NCI-H1417 treated with DMSO at 0.1 percent for 48 hours (cell line): Measurements from ENCODE around the gene NELFB.

Experiments used
- DNase-seq: peaks from one replicate; lab custom pipeline; 2025; lab: John Stamatoyannopoulos, UW

NELFB gene

DNA sequence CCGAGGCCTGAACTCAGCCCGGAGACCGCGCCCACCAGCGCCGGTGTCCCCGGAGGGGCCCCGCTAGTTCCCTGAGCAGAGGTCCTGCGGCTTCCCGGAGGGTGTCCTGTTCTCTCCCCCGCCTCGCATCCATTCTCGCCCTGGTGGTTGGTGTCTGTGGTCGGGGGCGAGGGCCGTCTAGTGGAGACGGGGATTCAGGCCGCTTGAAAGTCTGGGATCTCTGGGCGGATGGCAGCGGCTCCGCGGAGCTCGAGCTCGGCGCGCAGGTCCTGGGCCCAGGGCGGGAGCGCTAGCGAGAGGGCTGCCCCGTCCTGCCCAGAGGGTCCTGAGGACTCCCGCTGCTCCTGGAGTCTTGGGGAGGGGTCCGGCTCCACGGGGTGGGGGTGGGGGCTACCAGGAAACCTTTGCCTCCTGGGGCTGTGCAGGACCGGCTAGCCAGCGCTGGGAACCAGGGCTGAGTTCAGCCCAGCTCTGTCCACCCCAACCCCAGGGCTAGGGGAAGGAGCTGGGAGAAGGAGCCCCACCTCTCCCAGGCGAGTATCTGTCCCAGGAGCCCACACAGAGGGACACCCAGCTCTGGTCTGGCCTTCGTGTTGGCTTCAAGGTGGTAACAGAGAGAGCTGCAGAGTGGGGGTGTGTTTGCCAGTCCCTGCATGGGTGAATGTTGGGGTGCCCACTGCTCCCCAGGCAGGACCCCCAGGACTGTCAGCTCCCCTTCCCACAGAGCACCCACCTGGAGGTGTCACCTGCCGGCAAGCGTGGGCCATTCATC is 26.4 kb downstream of the NELFB start:
- DNase-seq, result no peak

DNA sequence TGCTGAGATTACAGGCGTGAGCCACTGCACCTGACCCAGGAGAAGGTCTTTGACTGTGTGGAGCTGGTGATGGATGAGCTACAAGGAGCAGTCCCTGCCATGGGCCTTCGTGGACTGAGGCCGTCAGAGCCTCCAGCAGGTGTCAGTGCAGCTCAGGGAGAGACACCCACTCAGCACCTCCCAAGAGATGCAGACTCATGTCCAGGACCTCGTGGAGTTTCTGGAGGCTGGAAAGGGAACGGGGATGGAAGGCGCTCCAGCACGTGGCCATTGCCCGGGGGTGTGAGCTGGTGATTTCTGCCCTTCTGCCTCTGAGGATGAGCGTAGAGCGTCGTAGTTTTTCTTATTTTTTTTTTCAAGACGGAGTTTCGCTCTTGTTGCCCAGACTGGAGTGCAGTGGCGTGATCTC is 31.9 kb downstream of the NELFB start:
- DNase-seq, result no peak

DNA sequence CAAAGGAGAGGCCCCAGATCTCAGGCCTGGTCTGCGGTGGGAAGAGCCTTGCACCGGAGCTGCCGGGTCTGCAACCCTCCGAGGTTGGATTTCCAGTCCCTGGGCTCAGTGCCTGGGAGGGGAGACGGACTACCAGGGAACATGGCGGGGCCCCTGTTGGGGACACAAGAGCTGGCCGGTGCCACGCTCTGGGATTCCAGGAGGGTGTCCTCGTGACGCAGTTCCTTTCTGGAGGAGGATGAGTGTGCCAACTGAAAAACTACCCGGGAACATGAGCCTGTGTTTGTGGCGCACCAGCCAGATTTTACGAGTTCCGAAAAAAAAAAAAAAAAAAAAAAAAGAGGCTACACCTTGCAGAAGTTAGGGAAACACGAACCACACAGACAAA is 38.0 kb downstream of the NELFB start:
- DNase-seq, result no peak

DNA sequence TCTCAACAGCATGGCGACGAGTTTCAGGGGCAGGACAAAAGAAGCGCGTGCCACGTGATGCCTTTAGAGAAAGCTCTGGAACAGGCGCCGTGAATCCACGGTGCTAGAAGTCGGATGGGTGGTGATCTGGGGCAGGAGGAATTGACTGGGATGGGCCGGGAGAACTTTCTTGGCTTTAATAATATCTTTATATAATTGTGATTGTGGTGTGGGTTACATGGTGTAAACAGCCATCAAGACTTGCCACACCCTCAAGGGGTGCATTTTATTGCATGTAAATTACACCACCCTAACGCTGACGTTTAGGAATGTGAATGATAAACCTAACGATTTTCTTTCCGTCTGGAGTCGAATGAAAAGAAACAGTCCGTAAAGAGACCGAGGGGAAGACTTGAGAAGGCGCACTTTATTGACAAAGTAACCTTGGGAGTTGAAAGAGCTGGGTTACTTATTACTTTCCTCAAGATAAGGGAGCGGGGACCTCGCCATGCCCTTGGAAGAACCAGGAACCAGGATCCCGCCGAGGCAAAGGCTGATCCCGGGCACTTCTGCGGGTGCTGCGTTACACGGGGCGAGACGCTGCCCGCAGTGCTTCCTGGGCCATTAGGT is 38.5 kb downstream of the NELFB start:
- no peak for DNase-seq

DNA sequence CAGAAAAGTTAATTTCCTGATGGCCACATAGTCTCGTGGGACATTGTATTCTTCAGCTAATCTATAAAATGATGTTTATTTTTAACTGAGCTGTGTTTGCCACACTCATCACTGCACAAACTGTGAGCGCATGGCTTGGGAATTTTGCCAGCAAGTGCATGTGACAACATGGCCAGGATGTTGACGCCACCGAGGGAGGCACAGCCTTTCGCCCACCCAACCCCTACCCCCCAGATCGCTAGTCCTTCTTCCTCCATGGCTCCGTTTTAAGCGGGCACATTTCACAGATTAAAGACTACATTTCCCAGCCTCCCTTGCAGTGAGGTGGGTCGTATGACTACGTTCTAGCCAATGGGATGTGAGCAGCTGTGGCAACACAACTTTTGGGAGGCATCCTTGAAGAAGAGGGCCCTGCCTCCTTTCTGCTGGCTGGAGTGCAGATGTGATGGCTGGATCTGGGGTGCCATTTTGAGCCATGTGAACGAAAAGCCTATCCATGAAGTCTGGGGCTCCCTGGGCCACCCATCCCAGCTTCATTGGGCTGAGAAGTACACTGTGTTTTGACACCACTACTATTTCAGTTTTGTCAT is 39.1 kb downstream of the NELFB start:
- DNase-seq, result no peak

DNA sequence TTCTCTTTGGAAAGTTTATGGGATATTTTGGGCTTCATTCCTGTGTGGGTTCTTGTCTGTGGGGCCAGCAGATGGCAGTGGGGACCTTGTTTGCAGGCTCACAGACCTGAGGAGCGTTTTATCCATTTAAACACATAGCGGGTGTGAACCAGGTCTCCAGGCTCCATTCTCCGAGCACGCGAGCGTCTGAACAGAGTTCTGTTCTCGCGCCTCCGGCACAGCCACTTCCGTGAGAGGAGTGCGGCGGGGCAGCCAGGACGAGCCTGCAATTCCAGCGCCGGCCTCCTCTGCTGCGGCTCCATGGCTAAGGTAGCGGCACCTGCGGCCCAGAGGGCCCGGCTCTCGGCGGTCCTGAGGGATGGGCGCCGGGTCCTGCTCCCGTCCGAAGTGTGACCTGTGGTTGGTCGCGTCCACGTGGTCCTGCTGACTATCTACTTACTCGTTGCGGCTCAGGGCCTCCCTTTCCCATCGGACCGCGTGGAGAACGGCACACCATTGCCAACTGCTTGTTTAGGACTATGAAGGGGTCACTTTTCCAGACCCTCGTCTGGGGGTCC is 39.6 kb downstream of the NELFB start:
- DNase-seq, result no peak

DNA sequence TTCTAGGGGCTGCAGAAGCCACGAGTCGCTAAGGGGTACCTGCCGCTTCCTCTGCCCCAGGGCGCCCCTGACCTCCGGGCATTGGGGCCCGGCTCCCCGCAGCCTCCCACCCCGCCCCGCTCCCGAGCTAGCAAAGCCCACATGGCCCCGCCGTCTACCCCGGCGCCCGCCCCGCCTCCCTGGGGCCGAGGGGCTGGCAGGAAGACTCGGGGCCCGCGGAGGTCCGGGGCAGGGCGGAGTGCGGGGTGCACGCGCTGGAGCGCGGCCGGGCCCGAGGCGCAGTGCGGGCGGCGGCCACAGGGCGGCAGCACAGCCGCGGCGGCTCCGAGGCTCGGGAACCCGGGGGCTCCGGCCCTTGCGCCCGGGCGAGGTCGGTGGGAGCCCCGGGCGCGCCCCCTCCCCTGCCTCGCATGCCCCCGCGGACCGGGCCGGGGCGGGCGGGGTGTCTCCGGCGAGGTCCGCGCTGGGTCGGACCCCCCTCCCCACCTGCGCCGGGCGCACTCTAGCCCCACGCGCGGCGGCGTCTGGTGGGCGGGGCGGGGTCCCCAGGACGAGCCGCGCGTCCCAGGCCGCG is 40.2 kb downstream of the NELFB start:
- DNase-seq, result no peak

DNA sequence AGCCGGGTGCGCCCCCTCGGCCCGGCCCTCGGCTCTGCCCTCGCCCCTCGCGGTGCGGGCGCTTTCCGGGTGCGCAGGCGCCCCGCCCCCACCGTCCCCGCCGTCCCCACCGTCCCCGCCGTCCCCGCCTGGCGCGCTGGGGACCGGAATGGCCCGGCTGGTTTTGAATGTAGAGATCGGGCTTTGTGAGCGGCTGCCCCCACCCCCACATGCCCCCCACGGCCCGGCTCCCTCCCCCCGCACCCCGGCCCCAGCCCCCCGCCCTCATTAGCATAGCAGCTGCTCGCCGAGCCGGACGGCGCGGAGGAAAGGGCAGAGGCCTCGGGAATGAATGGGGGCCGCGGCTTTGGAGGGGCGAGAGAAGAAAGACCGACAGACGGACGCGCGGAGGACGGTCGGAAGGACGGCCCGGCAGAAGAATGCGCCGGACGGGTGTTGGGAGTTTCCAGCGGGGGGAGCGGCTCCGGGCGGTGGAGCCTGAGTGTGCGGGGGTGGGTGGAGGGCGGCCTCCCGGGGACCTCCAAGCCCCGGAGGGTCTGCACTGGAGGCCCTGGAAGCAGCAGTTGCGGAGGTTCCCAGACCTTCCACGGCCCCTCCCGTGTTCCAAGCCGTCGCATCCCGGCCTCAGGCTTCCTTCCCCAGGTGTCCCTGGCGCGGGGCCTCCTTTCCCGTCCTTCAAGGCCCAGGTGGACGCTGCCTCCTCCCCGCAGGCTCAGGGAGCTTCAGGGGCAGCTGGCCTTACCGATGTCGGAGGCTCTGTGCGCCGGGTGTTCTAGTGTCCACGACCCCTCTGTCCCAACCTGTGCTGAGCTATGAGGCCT is 40.9 kb downstream of the NELFB start:
- DNase-seq, result no peak

DNA sequence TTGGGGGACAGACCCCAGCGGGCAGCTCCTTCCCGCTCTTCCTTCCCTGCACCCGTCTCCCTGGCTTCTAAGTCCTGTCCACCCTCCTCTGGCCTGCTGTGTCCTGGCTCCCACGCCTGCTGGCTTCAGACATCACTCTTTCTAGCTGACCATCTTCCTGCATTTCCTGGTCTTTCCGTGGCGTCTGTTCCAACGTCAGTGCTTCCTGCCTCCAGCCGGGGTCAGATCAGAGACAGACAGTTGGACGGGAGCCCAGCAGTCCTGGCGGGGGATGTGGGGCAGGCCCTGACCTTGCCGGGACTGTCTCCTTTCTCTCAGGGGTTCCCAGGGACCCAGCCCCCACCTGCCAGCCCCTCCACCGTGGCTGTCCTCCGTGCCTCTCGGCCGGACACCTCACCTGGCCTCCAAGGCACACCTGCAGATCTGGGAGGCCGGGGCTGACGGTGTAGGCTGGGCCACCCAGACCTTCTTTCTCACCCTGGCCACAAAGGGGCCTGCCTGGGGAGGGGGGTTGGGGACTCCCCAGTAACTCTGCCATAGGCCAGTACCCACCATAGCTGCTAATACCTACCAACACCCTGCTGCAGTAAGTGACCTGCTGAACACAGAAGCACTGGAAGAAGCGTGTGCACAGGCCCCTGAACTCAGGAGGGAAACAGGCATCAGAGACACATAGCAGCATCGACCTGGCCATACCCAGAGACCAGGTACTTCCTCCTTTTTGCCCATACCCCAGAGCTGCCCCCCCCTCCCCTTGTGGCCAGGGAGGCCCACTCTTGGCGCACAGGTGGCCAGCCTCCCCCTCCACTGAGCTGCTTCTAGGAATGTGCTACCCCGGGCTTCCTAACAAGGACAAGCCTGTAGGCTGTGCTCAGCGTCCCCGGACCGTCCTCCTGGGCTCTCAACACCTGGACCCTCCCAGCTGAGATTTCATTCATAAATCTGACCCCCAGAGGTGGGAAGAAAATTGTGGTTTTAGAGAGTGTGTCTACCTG is 41.8 kb downstream of the NELFB start:
- DNase-seq, result no peak

DNA sequence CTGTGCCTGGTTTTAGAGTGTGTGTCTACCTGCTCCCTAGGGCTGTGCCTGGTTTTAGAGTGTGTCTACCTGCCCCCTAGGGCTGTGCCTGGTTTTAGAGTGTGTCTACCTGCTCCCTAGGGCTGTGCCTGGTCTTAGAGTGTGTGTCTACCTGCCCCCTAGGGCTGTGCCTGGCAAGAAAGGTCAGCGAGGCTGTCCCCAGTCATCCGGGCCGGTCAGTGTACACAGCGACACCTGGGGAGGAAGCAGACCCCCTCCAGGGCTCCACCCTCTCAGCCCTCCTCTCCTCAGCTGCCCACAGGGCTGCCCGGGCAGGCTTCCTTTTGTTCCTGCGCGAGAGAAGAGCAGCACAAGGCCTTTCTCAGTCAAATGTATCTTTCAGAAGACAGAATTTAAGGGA is 42.8 kb downstream of the NELFB start:
- DNase-seq, result no peak

DNA sequence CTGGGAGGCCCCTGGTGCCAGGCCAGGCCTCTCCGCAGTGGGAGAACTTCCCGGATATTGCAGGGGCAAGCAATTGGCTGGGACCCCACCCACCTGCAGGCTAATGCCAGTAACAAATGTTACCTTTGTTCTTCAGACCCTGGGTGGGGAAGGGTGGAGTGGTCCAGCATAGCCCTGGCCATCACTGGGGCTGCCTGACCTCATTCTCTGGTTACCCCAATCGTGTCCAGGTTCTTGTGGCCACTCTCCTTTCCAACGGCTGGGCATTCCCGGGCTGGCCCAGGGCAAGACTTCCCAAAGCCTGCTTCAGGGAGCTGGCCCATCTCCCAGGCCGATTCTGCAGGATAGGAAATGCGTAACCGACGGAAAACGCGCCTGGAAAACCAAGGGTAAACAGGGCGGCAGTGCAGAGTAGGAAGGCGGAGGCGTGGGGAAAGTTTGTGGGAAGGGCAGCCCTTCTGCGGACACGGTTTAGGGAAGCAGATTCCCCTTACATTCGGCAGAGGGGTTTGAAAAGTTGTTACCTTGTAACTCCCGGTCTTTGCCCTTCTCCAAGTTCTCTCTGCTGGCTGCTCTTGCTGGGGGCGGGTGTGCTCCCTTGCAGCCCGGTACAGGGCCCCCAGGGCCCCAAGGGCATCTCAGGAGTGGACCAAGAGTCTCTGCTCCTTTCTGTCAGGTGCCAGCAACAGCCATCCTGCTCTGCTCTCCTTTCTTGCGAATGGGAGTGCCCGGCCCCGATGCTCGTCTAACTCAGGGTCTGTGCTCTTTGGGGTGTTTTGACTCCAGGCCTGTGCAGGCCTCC is 43.5 kb downstream of the NELFB start:
- DNase-seq, result no peak

DNA sequence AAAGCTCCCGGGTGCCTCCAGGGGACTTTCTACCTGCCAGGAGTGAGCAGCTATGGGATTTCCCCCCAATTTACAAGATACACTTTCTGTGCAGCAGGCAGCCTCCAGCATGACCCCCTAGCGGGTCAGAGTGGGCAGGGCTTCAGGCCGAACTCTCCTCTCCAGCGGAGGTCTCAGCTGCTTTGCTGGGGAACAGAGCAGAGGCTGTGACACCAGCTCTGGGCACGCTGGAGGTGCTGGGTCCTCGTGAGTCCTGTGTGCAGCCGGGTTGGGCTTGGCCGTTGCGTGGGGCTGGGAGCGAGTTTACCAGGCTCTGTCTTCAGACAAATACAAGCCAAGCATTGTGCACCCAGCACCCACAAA is 44.1 kb downstream of the NELFB start:
- no peak for DNase-seq

DNA sequence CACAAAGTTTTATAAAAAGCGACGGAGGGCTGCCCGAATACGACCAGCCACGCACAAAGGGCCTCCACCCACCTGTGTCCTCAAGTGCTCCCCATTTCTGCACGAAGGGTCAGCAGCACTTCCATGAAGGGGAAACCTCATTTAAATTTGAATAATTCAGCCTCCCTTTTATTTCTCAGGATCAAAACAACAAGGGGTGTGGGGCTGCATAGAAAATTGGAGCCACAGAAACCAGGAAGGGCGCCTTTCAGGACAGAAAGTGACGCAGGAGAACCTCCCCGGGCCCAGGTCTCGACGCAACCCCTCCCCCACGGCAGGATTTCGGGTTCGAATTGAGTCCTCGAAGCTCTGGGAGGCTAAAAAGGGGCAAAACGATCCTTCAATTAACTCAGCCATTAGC is 44.8 kb downstream of the NELFB start:
- no peak for DNase-seq

DNA sequence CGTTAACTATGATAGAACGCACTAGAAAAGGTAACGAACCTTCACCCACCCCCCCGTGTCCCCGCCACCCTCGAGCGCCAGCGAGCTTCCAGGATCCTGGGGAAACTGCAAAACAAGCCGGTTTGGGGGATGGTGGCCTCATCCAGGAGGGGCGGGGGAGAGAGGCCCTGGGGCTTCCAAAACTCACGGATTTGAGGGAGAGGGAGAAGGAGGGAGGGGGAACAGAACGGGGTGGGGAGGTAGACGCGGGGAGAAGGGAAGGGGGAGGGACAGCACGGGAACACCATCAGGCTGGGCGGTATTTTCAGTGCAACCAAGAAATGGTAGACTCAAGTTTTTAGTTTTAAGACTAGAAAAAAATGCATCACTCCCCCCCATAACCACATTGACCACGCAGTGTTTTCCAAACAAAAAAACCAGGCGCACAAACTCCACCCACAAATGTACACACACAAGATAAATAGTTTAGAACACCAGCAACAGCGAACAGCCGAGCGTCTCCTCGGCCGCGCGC is 45.5 kb downstream of the NELFB start:
- no peak for DNase-seq

DNA sequence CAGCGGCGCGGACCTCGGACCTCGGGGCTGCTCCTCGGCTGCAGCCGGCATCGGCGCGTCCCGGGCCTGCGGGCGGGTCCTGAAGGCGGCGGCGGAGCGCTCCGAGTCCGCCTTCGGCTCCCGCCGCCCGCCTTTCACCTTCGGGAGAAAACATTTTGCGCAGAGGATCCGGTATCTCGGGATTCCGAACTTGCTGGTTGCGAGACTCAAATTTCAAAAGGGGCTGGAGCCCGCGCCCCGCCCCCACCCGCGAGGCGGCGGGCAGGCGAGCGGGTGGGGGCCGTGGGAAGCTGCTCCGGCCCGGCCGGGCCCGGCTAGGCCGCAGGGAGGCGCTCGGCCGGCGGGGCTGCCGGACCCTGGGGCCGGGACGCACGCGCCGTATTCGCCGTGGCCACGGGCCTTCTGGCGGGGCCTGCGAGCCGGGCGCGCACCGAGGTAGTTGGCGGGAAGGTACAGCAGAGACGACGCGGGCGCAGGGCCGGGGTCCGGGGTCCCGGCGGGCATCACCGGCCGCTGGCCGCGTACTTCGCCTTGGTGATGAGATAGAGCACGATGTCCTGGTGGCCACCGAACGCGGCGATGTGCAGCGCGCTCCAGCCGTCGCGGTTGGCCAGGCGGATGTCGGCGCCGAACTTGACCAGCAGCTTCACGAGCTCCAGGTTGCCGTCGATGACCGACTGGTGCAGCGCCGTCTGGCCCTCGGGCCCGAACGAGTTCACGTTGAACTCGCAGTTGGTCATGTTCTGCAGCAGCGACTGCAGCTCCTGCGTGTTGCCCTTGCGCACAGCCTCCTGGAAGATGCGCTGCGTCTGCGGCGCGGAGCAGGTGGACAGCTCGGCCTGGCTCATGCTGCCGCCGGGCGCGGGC is 46.2 kb downstream of the NELFB start:
- DNase-seq, result no peak

DNA sequence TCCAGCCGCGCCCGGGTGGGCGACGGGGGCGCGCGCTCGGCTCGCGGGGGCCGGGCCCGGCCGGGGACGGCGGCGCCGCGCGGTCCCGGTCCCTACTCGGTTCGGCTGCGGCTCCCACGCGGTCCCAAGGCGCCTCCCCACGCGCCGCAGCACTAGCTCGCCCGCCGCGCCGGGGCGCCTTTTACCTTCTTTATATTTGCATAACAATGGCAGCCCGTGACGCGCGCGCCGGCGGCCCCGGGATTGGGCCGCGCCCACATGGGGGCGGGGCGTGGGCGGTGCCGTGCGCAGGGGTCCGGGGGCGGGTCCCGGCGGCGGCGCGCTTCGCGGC is 47.0 kb downstream of the NELFB start, which contains the start of gene NRARP:
TSS of gene NRARP (minus strand) at position 154 of the 331 bp plus-strand sequence. CDS start 343 bp downstream, outside the sequence.
- DNase-seq, result no peak

DNA sequence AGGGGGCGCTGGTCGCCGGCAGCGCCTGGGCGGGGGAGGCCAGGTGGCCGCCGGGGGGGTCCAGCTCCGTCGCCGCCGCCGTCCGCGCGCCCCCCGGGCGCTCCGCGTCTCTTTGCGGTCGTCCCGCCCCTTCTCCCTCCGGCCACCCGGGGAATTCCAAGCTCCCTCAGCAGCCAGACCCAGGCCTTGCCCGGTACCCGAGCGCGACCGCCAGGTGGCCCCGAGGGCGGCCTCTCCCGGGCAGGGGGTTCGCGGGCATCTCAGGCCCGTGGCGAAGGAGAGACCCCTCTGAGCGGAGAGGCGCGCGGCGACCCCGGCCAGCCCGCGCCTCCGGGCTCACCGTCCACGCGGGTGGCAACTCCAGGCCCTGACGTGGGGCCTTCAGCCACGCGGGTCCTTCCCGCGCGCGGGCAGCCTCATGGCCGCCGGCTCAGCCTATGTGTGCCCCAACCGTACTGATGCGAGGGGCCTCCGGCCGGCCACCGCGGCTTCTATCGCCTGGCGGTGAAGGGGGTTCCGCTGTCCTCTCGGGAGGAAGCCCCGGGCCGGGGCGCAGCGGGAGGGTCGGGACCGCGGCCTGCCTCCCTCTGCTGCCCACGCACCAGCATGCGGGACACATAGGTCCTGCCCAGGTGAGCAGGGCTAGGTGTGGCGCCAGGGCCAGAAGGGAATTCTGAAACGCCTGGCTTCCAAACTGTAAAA is 47.5 kb downstream of the NELFB start:
- no peak for DNase-seq
